HG03354 (cell line): ENCODE data around the gene TRPV6.

Source experiments
- ATAC-seq: cut with Tn5 transposase; IDR thresholded peaks from one replicate; pipeline ENCODE4 v1.9.1; 2021; ENCODE audit warnings: mild to moderate bottlenecking; ENCODE audit not compliant: unreplicated experiment, poor library complexity, severe bottlenecking

The TRPV6 gene

GRCh38 chr7:142885311-142886230, at the start of gene TRPV6:
Gene TRPV6 (minus strand): TSS chr7:142885745.
- no peak for ATAC-seq

- no peak for ATAC-seq
Observed at GRCh38 chr7:142934056-142934455, 48.5 kb upstream of the TRPV6 start.

- no peak for ATAC-seq
Observed at GRCh38 chr7:142933624-142934023, 48.1 kb upstream of the TRPV6 start, which contains the start of gene TRPV5. Gene TRPV5 (minus strand): TSS chr7:142933746. CDS start chr7:142933459, 287 bp downstream.

GRCh38 chr7:142933092-142933475, 47.5 kb upstream of the TRPV6 start:
- no peak for ATAC-seq

- ATAC-seq: no peak
Observed at GRCh38 chr7:142932386-142933091, 47.0 kb upstream of the TRPV6 start.

GRCh38 chr7:142930126-142930730, 44.7 kb upstream of the TRPV6 start:
- ATAC-seq: no peak

GRCh38 chr7:142927949-142928348, 42.4 kb upstream of the TRPV6 start:
- no peak for ATAC-seq

- no peak for ATAC-seq
Observed at GRCh38 chr7:142927085-142927745, 41.7 kb upstream of the TRPV6 start.

- ATAC-seq: no peak
Observed at GRCh38 chr7:142925413-142925812, 39.9 kb upstream of the TRPV6 start.

GRCh38 chr7:142923391-142923790, 37.8 kb upstream of the TRPV6 start:
- no peak for ATAC-seq

- ATAC-seq: no peak
Observed at GRCh38 chr7:142919656-142920055, 34.1 kb upstream of the TRPV6 start.

GRCh38 chr7:142918901-142919300, 33.4 kb upstream of the TRPV6 start:
- ATAC-seq: no peak

- no peak for ATAC-seq
Observed at GRCh38 chr7:142917447-142917846, 31.9 kb upstream of the TRPV6 start.

GRCh38 chr7:142916508-142916907, 31.0 kb upstream of the TRPV6 start:
- ATAC-seq: no peak

GRCh38 chr7:142915315-142915714, 29.8 kb upstream of the TRPV6 start:
- no peak for ATAC-seq

GRCh38 chr7:142914121-142914520, 28.6 kb upstream of the TRPV6 start:
- no peak for ATAC-seq

- no peak for ATAC-seq
Observed at GRCh38 chr7:142913566-142913965, 28.0 kb upstream of the TRPV6 start.

- no peak for ATAC-seq
Observed at GRCh38 chr7:142913051-142913450, 27.5 kb upstream of the TRPV6 start.

- ATAC-seq: no peak
Observed at GRCh38 chr7:142910481-142910880, 24.9 kb upstream of the TRPV6 start.

- no peak for ATAC-seq
Observed at GRCh38 chr7:142910031-142910433, 24.5 kb upstream of the TRPV6 start.
